Measurements from ENCODE around the gene PIGW.

DNA sequence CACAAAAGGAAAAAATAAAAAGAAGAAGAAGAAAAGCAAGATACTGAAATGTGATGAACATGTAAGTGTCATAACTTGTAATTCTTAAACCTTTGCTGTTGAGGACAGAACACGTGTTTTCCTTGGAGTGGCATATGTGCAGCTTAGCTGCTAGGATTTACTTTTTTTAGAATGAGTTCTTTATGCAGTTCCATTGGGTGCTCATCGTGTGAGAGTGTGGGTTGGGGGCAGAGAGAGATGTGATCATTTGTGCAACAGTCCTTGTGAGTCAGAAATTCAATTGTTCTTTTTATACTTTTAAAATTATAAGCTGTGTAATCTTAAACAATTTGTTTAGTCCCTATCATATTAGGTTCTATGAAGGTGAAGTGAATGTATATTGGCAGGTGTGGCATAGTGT is 51.4 kb downstream of the PIGW start:
- no peak for TF ChIP-seq POLR2AphosphoS5 (IDR thresholded peaks at IDR 0.05; ENCODE audit: low read depth)
- TF ChIP-seq, protein P1, sequence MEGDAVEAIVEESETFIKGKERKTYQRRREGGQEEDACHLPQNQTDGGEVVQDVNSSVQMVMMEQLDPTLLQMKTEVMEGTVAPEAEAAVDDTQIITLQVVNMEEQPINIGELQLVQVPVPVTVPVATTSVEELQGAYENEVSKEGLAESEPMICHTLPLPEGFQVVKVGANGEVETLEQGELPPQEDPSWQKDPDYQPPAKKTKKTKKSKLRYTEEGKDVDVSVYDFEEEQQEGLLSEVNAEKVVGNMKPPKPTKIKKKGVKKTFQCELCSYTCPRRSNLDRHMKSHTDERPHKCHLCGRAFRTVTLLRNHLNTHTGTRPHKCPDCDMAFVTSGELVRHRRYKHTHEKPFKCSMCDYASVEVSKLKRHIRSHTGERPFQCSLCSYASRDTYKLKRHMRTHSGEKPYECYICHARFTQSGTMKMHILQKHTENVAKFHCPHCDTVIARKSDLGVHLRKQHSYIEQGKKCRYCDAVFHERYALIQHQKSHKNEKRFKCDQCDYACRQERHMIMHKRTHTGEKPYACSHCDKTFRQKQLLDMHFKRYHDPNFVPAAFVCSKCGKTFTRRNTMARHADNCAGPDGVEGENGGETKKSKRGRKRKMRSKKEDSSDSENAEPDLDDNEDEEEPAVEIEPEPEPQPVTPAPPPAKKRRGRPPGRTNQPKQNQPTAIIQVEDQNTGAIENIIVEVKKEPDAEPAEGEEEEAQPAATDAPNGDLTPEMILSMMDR (conservative IDR thresholded peaks at IDR 0.05; ENCODE audit: low read depth in 2 of 2), result no peak
